CD14-positive monocyte (primary cell): ENCODE measurements around the gene PDE8B. TPM values are rescaled to one million over a fixed set of nuclear protein-coding genes. Genes with fewer than 3 reads are reported as not detected.

ENCODE experiments used
- DNase-seq, 3 donors: peaks; one replicate each; pipeline ENCODE4 v3.0.0-alpha.2; 2011 to 2022
- H2AFZ ChIP-seq: 2 replicates; pipeline ENCODE4 v1.6.0; 2012; ENCODE audit warnings: mild to moderate bottlenecking, low read depth, low read length, inconsistent platforms; ENCODE audit not compliant: insufficient read depth, poor library complexity, severe bottlenecking
- H3K27ac ChIP-seq, 2 donors: 1 replicate in 1 of 2; 2 replicates in 1 of 2; pipeline ENCODE4 v1.5.1; 2012 to 2013; ENCODE audit warnings: low read length in 2 of 2, control low read depth in 1 of 2, inconsistent platforms in 1 of 2, low read depth in 1 of 2, mild to moderate bottlenecking in 1 of 2
- H3K27me3 ChIP-seq, 2 donors: one replicate each; pipeline versions ENCODE4 v1.6.0 to v1.6.1; 2011 to 2013; ENCODE audit warnings: low read length in 2 of 2; ENCODE audit not compliant: control insufficient read depth in 2 of 2, insufficient read depth in 2 of 2
- H3K36me3 ChIP-seq, 2 donors: replicated peaks in 1 of 2; 1 replicate in 1 of 2; 2 replicates in 1 of 2; pipeline versions ENCODE4 v1.5.1 to v1.6.1; 2012 to 2013; ENCODE audit warnings: low read length in 2 of 2, control low read depth in 1 of 2, inconsistent platforms in 1 of 2, mild to moderate bottlenecking in 1 of 2; ENCODE audit not compliant: insufficient read depth in 2 of 2, control insufficient read depth in 1 of 2
- H3K4me1 ChIP-seq, 2 donors: 1 replicate in 1 of 2; 2 replicates in 1 of 2; pipeline versions ENCODE4 v1.5.1 to v1.6.1; 2012 to 2013; ENCODE audit warnings: low read length in 2 of 2, control low read depth in 1 of 2, inconsistent platforms in 1 of 2, mild to moderate bottlenecking in 1 of 2, moderate library complexity in 1 of 2; ENCODE audit not compliant: insufficient read depth in 2 of 2, control insufficient read depth in 1 of 2
- H3K4me2 ChIP-seq: replicated peaks from 2 replicates; pipeline ENCODE3; 2012; ENCODE audit warnings: low read length, moderate library complexity, mild to moderate bottlenecking; ENCODE audit not compliant: poor library complexity, severe bottlenecking; ENCODE audit errors: extremely low read depth
- H3K4me3 ChIP-seq, 3 experiments: fragments of 200-600 bp in 1 of 3; sonication (generic) in 1 of 3; replicated peaks in 1 of 3; 1 replicate in 2 of 3; 2 replicates in 1 of 3; pipeline ENCODE4 v1.5.1; 2011 to 2013; ENCODE audit warnings: low read length in 3 of 3, mild to moderate bottlenecking in 3 of 3, control low read depth in 2 of 3, low read depth in 2 of 3, inconsistent platforms in 1 of 3, moderate library complexity in 1 of 3
- H3K79me2 ChIP-seq: 2 replicates; pipeline ENCODE4 v1.6.0; 2012; ENCODE audit warnings: mild to moderate bottlenecking, control low read depth, inconsistent platforms, low read length, moderate library complexity; ENCODE audit not compliant: insufficient read depth
- H3K9ac ChIP-seq: 2 replicates; pipeline ENCODE4 v1.6.0; 2017; ENCODE audit warnings: low read length, mild to moderate bottlenecking; ENCODE audit not compliant: insufficient read depth, poor library complexity, severe bottlenecking
- H3K9me3 ChIP-seq, 2 donors: replicated peaks in 1 of 2; 1 replicate in 1 of 2; 2 replicates in 1 of 2; pipeline versions ENCODE4 v1.5.1 to v1.6.1; 2012 to 2013; ENCODE audit warnings: low read length in 2 of 2, control low read depth in 1 of 2; ENCODE audit not compliant: control insufficient read depth in 1 of 2, insufficient read depth in 1 of 2
- H4K20me1 ChIP-seq: 2 replicates; pipeline ENCODE4 v1.6.0; 2012; ENCODE audit warnings: mild to moderate bottlenecking, low read length, control low read depth, moderate library complexity; ENCODE audit not compliant: insufficient read depth
- H3K27ac Mint-ChIP-seq, 7 donors: one replicate each; pipeline ENCODE4 v1.8.0; 2020; ENCODE audit warnings: mild to moderate bottlenecking in 7 of 7, mixed read lengths in 7 of 7, moderate library complexity in 6 of 7, inconsistent platforms in 2 of 7
- H3K27me3 Mint-ChIP-seq, 3 donors: one replicate each; pipeline ENCODE4 v1.8.0; 2021 to 2022; ENCODE audit warnings: low read depth in 3 of 3, mild to moderate bottlenecking in 3 of 3, mixed read lengths in 3 of 3, moderate library complexity in 3 of 3, inconsistent platforms in 1 of 3
- H3K36me3 Mint-ChIP-seq, 2 donors: one replicate each; pipeline ENCODE4 v1.8.0; 2020; ENCODE audit warnings: mixed read lengths in 2 of 2, inconsistent platforms in 1 of 2, mild to moderate bottlenecking in 1 of 2
- H3K4me1 Mint-ChIP-seq: one replicate; pipeline ENCODE4 v1.8.0; 2020; ENCODE audit warnings: mild to moderate bottlenecking, mixed read lengths
- H3K4me3 Mint-ChIP-seq, 2 donors: one replicate each; pipeline ENCODE4 v1.8.0; 2020; ENCODE audit warnings: mild to moderate bottlenecking in 2 of 2, mixed read lengths in 2 of 2, moderate library complexity in 1 of 2
- H3K9me3 Mint-ChIP-seq, 7 donors: one replicate each; pipeline ENCODE4 v1.8.0; 2020 to 2022; ENCODE audit warnings: mixed read lengths in 7 of 7, mild to moderate bottlenecking in 6 of 7, moderate library complexity in 6 of 7, inconsistent platforms in 2 of 7
- WGBS: methylation state at CpG from one replicate; pipeline ENCODE4 v1.1.5; 2013; ENCODE audit warnings: missing lambda C conversion rate; ENCODE audit not compliant: insufficient coverage; 5-methylcytosine and 5-hydroxymethylcytosine counted together
- intact Hi-C, 2 donors: fragments of 100-400 bp; cut with micrococcal nuclease; formaldehyde crosslinking; loops; one replicate each; pipeline versions ENCODE4 v1.15.0 to v1.15.1; 2023
- polyA plus RNA-seq, 3 donors: library from polyadenylated mRNA; depleted of rRNA in 1 of 3; unstranded in 2 of 3; stranded (reverse) in 1 of 3; fragments of 300-500 nt in 2 of 3; fragments of >200 nt in 1 of 3; fragmentation: Illumina TruSeq in 2 of 3; gene quantifications; 1 replicate in 2 of 3; 2 replicates in 1 of 3; pipeline ENCODE4 v1.2.3, GENCODE V29; 2012 to 2021
- TF ChIP-seq, protein P1 (sequence below): fragments of 200-600 bp; IDR thresholded peaks from one replicate; pipeline ENCODE4 v1.8.0; 2022; ENCODE audit warnings: antibody characterized with exemption, mild to moderate bottlenecking

Gene PDE8B
- polyA plus RNA-seq, 3 donors = 0.11 to 0.61 (median 0.29) TPM

DNA sequence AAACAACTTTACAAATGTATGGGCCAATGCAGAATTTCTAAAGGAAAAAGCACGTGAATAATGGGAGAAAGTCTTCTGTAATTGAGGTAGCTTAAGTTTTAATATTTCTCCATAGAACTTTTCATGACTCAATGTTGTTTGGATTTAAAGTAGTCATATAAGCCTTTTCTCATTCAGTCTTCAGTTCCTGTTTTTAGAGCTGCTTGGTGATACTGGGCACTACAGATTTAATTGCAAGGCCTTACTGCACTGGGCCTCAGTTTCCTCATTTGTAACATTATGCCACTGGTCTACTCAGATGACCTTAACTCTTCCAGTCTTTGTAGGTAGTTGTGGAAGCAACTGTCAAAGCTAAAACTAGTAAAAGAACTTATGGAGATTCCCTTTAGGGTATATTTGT is 221.2 kb downstream of the PDE8B start:
- TF ChIP-seq, protein P1, sequence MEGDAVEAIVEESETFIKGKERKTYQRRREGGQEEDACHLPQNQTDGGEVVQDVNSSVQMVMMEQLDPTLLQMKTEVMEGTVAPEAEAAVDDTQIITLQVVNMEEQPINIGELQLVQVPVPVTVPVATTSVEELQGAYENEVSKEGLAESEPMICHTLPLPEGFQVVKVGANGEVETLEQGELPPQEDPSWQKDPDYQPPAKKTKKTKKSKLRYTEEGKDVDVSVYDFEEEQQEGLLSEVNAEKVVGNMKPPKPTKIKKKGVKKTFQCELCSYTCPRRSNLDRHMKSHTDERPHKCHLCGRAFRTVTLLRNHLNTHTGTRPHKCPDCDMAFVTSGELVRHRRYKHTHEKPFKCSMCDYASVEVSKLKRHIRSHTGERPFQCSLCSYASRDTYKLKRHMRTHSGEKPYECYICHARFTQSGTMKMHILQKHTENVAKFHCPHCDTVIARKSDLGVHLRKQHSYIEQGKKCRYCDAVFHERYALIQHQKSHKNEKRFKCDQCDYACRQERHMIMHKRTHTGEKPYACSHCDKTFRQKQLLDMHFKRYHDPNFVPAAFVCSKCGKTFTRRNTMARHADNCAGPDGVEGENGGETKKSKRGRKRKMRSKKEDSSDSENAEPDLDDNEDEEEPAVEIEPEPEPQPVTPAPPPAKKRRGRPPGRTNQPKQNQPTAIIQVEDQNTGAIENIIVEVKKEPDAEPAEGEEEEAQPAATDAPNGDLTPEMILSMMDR = no peak
- Histone ChIP-seq H3K9ac (no peak overlapping the region), H3K9me3 (no peaks in the 10 kb centered on the region), H3K79me2 (no peaks in the 10 kb centered on the region), H3K27me3 (no peaks in the 10 kb centered on the region), H4K20me1 (no peaks in the 10 kb centered on the region), H3K4me2 (no peak overlapping the region), H3K4me1 (no peaks in the 10 kb centered on the region), H2AFZ (no peak overlapping the region), H3K4me3 (no peak overlapping the region), H3K36me3 (peaks cover 77 to 91% of the 10 kb centered on the region in 2 donors), H3K27ac (no peak overlapping the region)
- no peak for DNase-seq
- intact Hi-C loops = no loop called here
- peaks cover 68 to 70% of the 10 kb centered on the region in 2 donors for H3K36me3 Mint-ChIP-seq
- no CpG with 5 or more reads among the region's 1 CpG for WGBS
- H3K4me3 Mint-ChIP-seq = no peak overlapping the region
- no peaks in the 10 kb centered on the region for H3K27me3 Mint-ChIP-seq
- H3K4me1 Mint-ChIP-seq = no peaks in the 10 kb centered on the region
- no peak overlapping the region for H3K27ac Mint-ChIP-seq
- H3K9me3 Mint-ChIP-seq = no peaks in the 10 kb centered on the region

DNA sequence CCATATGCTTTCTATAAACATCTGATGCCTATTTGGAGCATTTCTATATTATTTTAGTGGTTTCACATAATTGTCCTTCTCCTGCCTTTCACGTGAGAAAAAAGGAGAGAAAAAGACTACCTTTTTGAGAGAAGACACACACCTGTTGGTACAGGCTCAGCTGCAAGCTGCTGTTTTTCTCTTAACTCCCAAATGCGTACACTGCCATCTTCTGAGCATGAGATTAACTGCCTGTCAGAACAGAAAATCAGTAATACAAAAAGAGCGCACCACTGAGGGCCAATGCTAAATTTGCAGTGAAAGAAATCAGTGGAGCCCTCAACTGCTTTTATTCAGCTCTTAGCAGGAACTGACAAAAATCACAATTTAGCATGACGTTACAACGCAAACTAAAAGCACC is 226.7 kb downstream of the PDE8B start:
- Histone ChIP-seq H3K36me3 (peaks cover 81 to 97% of the 10 kb centered on the region in 2 donors), H3K9me3 (no peaks in the 10 kb centered on the region), H3K4me2 (no peak overlapping the region), H3K9ac (no peak overlapping the region), H2AFZ (no peak overlapping the region), H3K27me3 (no peaks in the 10 kb centered on the region), H3K79me2 (no peaks in the 10 kb centered on the region), H3K4me3 (no peak overlapping the region), H4K20me1 (no peaks in the 10 kb centered on the region), H3K4me1 (no peaks in the 10 kb centered on the region), H3K27ac (no peak overlapping the region)
- H3K4me3 Mint-ChIP-seq = no peak overlapping the region
- TF ChIP-seq, protein P1 = no peak
- intact Hi-C loops = no loop called here
- no peaks in the 10 kb centered on the region for H3K9me3 Mint-ChIP-seq
- 96% methylated on average over 4 of the region's 5 CpGs for WGBS
- no peak for DNase-seq
- peaks cover 76 to 84% of the 10 kb centered on the region in 2 donors for H3K36me3 Mint-ChIP-seq
- H3K27ac Mint-ChIP-seq = no peak overlapping the region
- no peaks in the 10 kb centered on the region for H3K4me1 Mint-ChIP-seq
- H3K27me3 Mint-ChIP-seq = no peaks in the 10 kb centered on the region
